Measurements from ENCODE around the gene S1PR4. TPM values are rescaled to one million over a fixed set of nuclear protein-coding genes. Genes with fewer than 3 reads are reported as not detected.
A peak's percentile ranks its signal among the peaks of the same experiment; 100 is the strongest.
"Not testable (repeated sequence)": the region's sequence is repeated elsewhere in the genome, so short reads cannot be mapped to it uniquely, and the experiment has no call there.

S1PR4 gene
- total and polyA plus RNA-seq, 8 donors = 1.2 to 20.8 (median 2.2) TPM

GRCh38 chr19:3220576-3220975 is 42.0 kb downstream of the S1PR4 start:
- no peak for TF ChIP-seq CTCF (IDR thresholded peaks at IDR 0.05)
- no peak overlapping the region for H3K27ac ChIP-seq
- H3K9me3 ChIP-seq = no peaks in the 10 kb centered on the region
- no peak for DNase-seq
- no peaks in the 10 kb centered on the region for H3K36me3 ChIP-seq
- intact Hi-C loops (cut with DNase I) = no loop called here
- H3K4me1 ChIP-seq = peaks cover 0 to 4% of the 10 kb centered on the region in 2 donors
- ATAC-seq = no peak
- H3K4me3 ChIP-seq = no peak overlapping the region
- H3K27me3 ChIP-seq = peaks cover 15 to 49% of the 10 kb centered on the region in 2 donors

GRCh38 chr19:3221576-3221975 is 43.0 kb downstream of the S1PR4 start:
- ATAC-seq; H3K4me1 ChIP-seq; H3K9me3 ChIP-seq; DNase-seq; H3K27ac ChIP-seq; H3K36me3 ChIP-seq; intact Hi-C loops (cut with DNase I); H3K4me3 ChIP-seq: not testable (repeated sequence)
- H3K27me3 ChIP-seq = peaks cover 20 to 58% of the 10 kb centered on the region in 2 donors

GRCh38 chr19:3222709-3223108 is 44.1 kb downstream of the S1PR4 start:
- Histone ChIP-seq H3K4me1 (peaks cover 0 to 4% of the 10 kb centered on the region in 2 donors), H3K27ac (no peak overlapping the region), H3K27me3 (peaks cover 20 to 69% of the 10 kb centered on the region in 2 donors), H3K36me3 (no peaks in the 10 kb centered on the region), H3K4me3 (no peak overlapping the region), H3K9me3 (no peaks in the 10 kb centered on the region)
- no peak for ATAC-seq
- intact Hi-C loops (cut with DNase I) = no loop called here
- no peak for TF ChIP-seq CTCF (IDR thresholded peaks at IDR 0.05)
- DNase-seq = no peak

GRCh38 chr19:3224346-3225168 is 46.0 kb downstream of the S1PR4 start, which contains the start of gene CELF5:
Gene CELF5 (plus strand): TSS chr19:3224661. CDS start chr19:3224740, 79 bp downstream.
- DNase-seq = peak in 3 of 4 donors; percentile 25 to 89 (median 46)
- Histone ChIP-seq H3K36me3 (no peaks in the 10 kb centered on the region), H3K4me1 (peaks cover 0 to 4% of the 10 kb centered on the region in 2 donors), H3K4me3 (no peak within 1 kb of the TSS), H3K27ac (no peak within 1 kb of the TSS), H3K9me3 (no peaks in the 10 kb centered on the region), H3K27me3 (peaks cover 31 to 88% of the 10 kb centered on the region in 2 donors)
- peak; percentile 87 for ATAC-seq
- intact Hi-C loops (cut with DNase I) = no loop called here
- TF ChIP-seq CTCF (IDR thresholded peaks at IDR 0.05) = peak; percentile 52 to 57

GRCh38 chr19:3225169-3225485 is 46.6 kb downstream of the S1PR4 start:
- intact Hi-C loops (cut with DNase I) = no loop called here
- ATAC-seq (no peak), DNase-seq (no peak)
- no peak for TF ChIP-seq CTCF (IDR thresholded peaks at IDR 0.05)
- Histone ChIP-seq H3K4me3 (no peak overlapping the region), H3K9me3 (no peaks in the 10 kb centered on the region), H3K36me3 (no peaks in the 10 kb centered on the region), H3K27me3 (peaks cover 34 to 93% of the 10 kb centered on the region in 2 donors), H3K27ac (no peak overlapping the region), H3K4me1 (peaks cover 0 to 4% of the 10 kb centered on the region in 2 donors)

Measured in left lung (tissue), 10 donors.